Suprapubic skin (tissue), 4 donors: ENCODE results near the gene SLC25A11. TPM values are rescaled to one million over a fixed set of nuclear protein-coding genes. Genes with fewer than 3 reads are reported as not detected.

Source experiments
- DNase-seq, 2 donors: peaks; one replicate each; pipeline ENCODE4 v3.0.0-alpha.2; 2019; ENCODE audit warnings: low spot score in 2 of 2
- H3K27ac ChIP-seq: fragments of 200-600 bp; sonication (generic); one replicate; pipeline ENCODE4 v1.5.1; 2019
- H3K27me3 ChIP-seq: fragments of 200-600 bp; sonication (generic); one replicate; pipeline ENCODE4 v1.5.1; 2019
- H3K36me3 ChIP-seq: fragments of 200-600 bp; sonication (generic); one replicate; pipeline ENCODE4 v1.5.1; 2019
- H3K4me1 ChIP-seq: fragments of 200-600 bp; sonication (generic); one replicate; pipeline ENCODE4 v1.5.1; 2019
- H3K4me3 ChIP-seq: fragments of 200-600 bp; sonication (generic); one replicate; pipeline ENCODE4 v1.5.1; 2019; ENCODE audit warnings: mild to moderate bottlenecking
- H3K9me3 ChIP-seq: fragments of 200-600 bp; sonication (generic); one replicate; pipeline ENCODE4 v1.5.1; 2019
- EP300 ChIP-seq: sonication (generic); formaldehyde crosslinking; IDR thresholded peaks from one replicate; pipeline ENCODE4 v1.6.1; 2017; ENCODE audit warnings: antibody characterized with exemption
- POLR2A ChIP-seq, 2 donors: fragments of 450-650 bp; IDR thresholded peaks; one replicate each; pipeline ENCODE4 v1.6.1; 2017; ENCODE audit warnings: antibody characterized with exemption in 2 of 2, mild to moderate bottlenecking in 2 of 2, moderate library complexity in 2 of 2
- POLR2AphosphoS5 ChIP-seq, 3 donors: sonication (generic); formaldehyde crosslinking; IDR thresholded peaks; one replicate each; pipeline ENCODE4 v1.6.1; 2017; ENCODE audit warnings: antibody characterized with exemption in 3 of 3
- WGBS: methylation state at CpG from one replicate; pipeline ENCODE4 v1.1.5; 2018; 5-methylcytosine and 5-hydroxymethylcytosine counted together
- total RNA-seq, 4 donors: library from RNA; depleted of rRNA; stranded (reverse); fragments of >200 nt; gene quantifications; one replicate each; pipeline ENCODE4 v1.1.0, GENCODE V29; 2016
- TF ChIP-seq, protein P1 (sequence below), 2 donors: fragments of 200-600 bp in 1 of 2; fragments of 450-650 bp in 1 of 2; sonication (generic) in 1 of 2; IDR thresholded peaks; one replicate each; pipeline ENCODE4 v1.5.1; 2016 to 2019; ENCODE audit warnings: antibody characterized with exemption in 2 of 2, mild to moderate bottlenecking in 1 of 2, moderate library complexity in 1 of 2

SLC25A11 gene
- total RNA-seq, 4 donors from 2014 or later, result 35.7 to 74.3 (median 41.6) TPM

DNA sequence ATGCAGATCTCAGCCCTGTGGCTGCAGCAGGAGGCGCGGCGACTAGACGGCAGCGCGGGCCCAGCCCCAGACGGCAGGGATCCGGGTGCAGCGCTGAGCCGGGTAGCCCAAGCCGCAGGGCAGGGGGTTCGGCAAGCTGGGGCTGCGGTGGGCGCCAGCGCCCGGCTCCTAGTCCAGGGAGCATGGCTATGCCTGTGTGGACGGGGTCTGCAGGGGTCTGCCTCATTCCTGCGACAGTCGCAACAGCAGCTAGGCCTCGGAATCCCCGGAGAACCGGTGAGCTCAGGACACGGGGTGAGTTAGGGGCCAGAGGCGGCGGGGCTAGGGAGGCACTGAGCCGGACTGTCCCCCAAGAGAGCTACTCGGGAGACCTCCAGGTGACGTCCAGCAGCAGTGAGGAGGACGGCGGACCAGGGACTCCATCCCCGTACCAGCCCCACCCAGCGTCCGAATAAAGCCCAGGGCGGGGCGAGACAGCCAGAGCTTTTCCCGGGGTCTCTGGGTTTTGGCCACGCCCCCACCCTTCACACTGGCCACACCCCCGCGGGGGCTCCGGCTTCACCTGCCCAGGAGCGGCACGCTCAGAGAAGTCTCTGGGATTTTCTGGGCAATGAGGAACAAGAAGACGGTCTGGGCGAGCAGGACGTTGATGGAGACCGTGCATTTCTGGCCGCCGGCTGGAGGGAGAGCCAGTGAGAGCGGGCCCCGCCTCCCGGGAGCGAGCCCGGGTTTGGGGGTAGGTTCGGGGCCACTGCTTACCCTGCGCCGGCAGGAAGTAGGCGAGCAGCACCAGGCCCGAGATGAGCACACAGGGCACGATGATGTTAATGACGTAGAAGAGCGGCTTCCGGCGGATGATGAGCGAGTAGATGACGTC is 39.4 kb downstream of the SLC25A11 start:
- no peak overlapping the region for H3K27ac ChIP-seq

GRCh38 chr17:4899341-4900230 is 40.3 kb downstream of the SLC25A11 start, which contains the start of gene C17orf107:
Gene C17orf107 (plus strand): TSS chr17:4899536. CDS start chr17:4899763, 227 bp downstream.
- DNase-seq, result peak; percentile 94 to 95
- H3K9me3 ChIP-seq, result no peaks in the 10 kb centered on the region
- H3K27me3 ChIP-seq, result no peaks in the 10 kb centered on the region
- peaks cover 45% of the 10 kb centered on the region for H3K4me1 ChIP-seq
- peak within 1 kb of the TSS; percentile 55 for H3K27ac ChIP-seq
- 9% methylated on average over 40 of the region's 60 CpGs for WGBS
- H3K4me3 ChIP-seq, result peak within 1 kb of the TSS; percentile 63
- peaks cover 28% of the 10 kb centered on the region for H3K36me3 ChIP-seq
- peak in 1 of 3 donors; percentile 41 for TF ChIP-seq POLR2AphosphoS5 (IDR thresholded peaks at IDR 0.05)
- TF ChIP-seq EP300, result no peak
- peak in 1 of 2 donors; percentile 48 for TF ChIP-seq POLR2A (IDR thresholded peaks at IDR 0.05)
- TF ChIP-seq, protein P1, sequence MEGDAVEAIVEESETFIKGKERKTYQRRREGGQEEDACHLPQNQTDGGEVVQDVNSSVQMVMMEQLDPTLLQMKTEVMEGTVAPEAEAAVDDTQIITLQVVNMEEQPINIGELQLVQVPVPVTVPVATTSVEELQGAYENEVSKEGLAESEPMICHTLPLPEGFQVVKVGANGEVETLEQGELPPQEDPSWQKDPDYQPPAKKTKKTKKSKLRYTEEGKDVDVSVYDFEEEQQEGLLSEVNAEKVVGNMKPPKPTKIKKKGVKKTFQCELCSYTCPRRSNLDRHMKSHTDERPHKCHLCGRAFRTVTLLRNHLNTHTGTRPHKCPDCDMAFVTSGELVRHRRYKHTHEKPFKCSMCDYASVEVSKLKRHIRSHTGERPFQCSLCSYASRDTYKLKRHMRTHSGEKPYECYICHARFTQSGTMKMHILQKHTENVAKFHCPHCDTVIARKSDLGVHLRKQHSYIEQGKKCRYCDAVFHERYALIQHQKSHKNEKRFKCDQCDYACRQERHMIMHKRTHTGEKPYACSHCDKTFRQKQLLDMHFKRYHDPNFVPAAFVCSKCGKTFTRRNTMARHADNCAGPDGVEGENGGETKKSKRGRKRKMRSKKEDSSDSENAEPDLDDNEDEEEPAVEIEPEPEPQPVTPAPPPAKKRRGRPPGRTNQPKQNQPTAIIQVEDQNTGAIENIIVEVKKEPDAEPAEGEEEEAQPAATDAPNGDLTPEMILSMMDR (IDR thresholded peaks at IDR 0.05), result no peak

More for the DNA sequence above, 39.4 kb downstream of the SLC25A11 start:
- 55% methylated on average over 48 of the region's 65 CpGs for WGBS
- peak in 1 of 2 donors; percentile 74 for DNase-seq
- Histone ChIP-seq H3K9me3 (no peaks in the 10 kb centered on the region), H3K27me3 (no peaks in the 10 kb centered on the region), H3K4me1 (peaks cover 45% of the 10 kb centered on the region), H3K4me3 (peak overlapping the region; percentile 63), H3K36me3 (peaks cover 19% of the 10 kb centered on the region)
- TF ChIP-seq POLR2AphosphoS5 (IDR thresholded peaks at IDR 0.05) (no peak), POLR2A (IDR thresholded peaks at IDR 0.05) (no peak), EP300 (no peak)
- TF ChIP-seq, protein P1 (IDR thresholded peaks at IDR 0.05), result no peak

GRCh38 chr17:4898927-4899326 is 40.9 kb downstream of the SLC25A11 start:
- no peaks in the 10 kb centered on the region for H3K9me3 ChIP-seq
- no peak for DNase-seq
- H3K4me3 ChIP-seq, result peak overlapping the region; percentile 63
- TF ChIP-seq EP300 (no peak), POLR2AphosphoS5 (IDR thresholded peaks at IDR 0.05) (no peak)
- TF ChIP-seq, protein P1 (IDR thresholded peaks at IDR 0.05), result no peak
- H3K27ac ChIP-seq, result peak overlapping the region; percentile 55
- H3K27me3 ChIP-seq, result no peaks in the 10 kb centered on the region
- H3K4me1 ChIP-seq, result peaks cover 45% of the 10 kb centered on the region
- H3K36me3 ChIP-seq, result peaks cover 34% of the 10 kb centered on the region
- WGBS, result no CpG with 5 or more reads among the region's 34 CpGs

GRCh38 chr17:4898351-4898750 is 41.5 kb downstream of the SLC25A11 start:
- no peak for TF ChIP-seq POLR2A (IDR thresholded peaks at IDR 0.05)
- no peak for TF ChIP-seq POLR2AphosphoS5 (IDR thresholded peaks at IDR 0.05)
- TF ChIP-seq, protein P1 (IDR thresholded peaks at IDR 0.05), result no peak
- no peak for TF ChIP-seq EP300
- WGBS, result 72% methylated on average over 8 of the region's 8 CpGs
- H3K36me3 ChIP-seq, result peaks cover 40% of the 10 kb centered on the region
- H3K9me3 ChIP-seq, result no peaks in the 10 kb centered on the region
- no peaks in the 10 kb centered on the region for H3K27me3 ChIP-seq
- no peak for DNase-seq
- peaks cover 40% of the 10 kb centered on the region for H3K4me1 ChIP-seq
- H3K27ac ChIP-seq, result no peak overlapping the region
- peak overlapping the region; percentile 63 for H3K4me3 ChIP-seq
